ENCODE results near the gene ZBED4. TPM values are rescaled to one million over a fixed set of nuclear protein-coding genes. Genes with fewer than 3 reads are reported as not detected.

ZBED4 gene
- total and polyA plus RNA-seq, 2 experiments from 2014 or later: 8.5 to 31.9 TPM

DNA sequence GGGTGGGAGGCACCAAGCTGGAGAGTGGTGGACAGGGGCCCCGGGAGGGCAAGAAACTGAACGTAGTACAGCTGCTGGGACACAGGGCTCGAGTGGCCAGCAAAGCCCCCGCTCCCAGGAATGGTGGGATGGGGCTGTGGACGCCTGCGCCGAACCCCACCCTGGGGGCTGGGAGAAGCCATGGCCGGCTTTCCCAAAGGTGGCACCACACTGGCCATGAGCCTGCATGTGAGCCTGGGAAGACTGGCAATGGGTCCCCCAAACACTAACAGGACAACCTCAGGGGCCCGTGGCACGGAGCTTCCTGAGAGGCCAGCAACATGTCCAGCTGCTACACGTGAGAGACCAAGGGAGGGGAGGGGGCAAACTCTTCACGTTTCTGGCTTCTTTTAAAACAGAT is 60.6 kb downstream of the ZBED4 start (continued):
- TF ChIP-seq, protein P1, sequence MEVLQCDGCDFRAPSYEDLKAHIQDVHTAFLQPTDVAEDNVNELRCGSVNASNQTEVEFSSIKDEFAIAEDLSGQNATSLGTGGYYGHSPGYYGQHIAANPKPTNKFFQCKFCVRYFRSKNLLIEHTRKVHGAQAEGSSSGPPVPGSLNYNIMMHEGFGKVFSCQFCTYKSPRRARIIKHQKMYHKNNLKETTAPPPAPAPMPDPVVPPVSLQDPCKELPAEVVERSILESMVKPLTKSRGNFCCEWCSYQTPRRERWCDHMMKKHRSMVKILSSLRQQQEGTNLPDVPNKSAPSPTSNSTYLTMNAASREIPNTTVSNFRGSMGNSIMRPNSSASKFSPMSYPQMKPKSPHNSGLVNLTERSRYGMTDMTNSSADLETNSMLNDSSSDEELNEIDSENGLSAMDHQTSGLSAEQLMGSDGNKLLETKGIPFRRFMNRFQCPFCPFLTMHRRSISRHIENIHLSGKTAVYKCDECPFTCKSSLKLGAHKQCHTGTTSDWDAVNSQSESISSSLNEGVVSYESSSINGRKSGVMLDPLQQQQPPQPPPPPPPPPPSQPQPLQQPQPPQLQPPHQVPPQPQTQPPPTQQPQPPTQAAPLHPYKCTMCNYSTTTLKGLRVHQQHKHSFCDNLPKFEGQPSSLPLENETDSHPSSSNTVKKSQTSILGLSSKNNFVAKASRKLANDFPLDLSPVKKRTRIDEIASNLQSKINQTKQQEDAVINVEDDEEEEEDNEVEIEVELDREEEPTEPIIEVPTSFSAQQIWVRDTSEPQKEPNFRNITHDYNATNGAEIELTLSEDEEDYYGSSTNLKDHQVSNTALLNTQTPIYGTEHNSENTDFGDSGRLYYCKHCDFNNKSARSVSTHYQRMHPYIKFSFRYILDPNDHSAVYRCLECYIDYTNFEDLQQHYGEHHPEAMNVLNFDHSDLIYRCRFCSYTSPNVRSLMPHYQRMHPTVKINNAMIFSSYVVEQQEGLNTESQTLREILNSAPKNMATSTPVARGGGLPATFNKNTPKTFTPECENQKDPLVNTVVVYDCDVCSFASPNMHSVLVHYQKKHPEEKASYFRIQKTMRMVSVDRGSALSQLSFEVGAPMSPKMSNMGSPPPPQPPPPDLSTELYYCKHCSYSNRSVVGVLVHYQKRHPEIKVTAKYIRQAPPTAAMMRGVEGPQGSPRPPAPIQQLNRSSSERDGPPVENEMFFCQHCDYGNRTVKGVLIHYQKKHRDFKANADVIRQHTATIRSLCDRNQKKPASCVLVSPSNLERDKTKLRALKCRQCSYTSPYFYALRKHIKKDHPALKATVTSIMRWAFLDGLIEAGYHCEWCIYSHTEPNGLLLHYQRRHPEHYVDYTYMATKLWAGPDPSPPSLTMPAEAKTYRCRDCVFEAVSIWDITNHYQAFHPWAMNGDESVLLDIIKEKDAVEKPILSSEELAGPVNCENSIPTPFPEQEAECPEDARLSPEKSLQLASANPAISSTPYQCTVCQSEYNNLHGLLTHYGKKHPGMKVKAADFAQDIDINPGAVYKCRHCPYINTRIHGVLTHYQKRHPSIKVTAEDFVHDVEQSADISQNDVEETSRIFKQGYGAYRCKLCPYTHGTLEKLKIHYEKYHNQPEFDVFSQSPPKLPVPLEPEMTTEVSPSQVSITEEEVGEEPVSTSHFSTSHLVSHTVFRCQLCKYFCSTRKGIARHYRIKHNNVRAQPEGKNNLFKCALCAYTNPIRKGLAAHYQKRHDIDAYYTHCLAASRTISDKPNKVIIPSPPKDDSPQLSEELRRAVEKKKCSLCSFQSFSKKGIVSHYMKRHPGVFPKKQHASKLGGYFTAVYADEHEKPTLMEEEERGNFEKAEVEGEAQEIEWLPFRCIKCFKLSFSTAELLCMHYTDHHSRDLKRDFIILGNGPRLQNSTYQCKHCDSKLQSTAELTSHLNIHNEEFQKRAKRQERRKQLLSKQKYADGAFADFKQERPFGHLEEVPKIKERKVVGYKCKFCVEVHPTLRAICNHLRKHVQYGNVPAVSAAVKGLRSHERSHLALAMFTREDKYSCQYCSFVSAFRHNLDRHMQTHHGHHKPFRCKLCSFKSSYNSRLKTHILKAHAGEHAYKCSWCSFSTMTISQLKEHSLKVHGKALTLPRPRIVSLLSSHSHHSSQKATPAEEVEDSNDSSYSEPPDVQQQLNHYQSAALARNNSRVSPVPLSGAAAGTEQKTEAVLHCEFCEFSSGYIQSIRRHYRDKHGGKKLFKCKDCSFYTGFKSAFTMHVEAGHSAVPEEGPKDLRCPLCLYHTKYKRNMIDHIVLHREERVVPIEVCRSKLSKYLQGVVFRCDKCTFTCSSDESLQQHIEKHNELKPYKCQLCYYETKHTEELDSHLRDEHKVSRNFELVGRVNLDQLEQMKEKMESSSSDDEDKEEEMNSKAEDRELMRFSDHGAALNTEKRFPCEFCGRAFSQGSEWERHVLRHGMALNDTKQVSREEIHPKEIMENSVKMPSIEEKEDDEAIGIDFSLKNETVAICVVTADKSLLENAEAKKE (CRISPR knock-in tag; IDR thresholded peaks at IDR 0.05): no peak
- TF ChIP-seq STAT1 (IDR thresholded peaks at IDR 0.05; ENCODE audit: unreplicated experiment) (no peak), ZNF331 (CRISPR knock-in tag; IDR thresholded peaks at IDR 0.05; ENCODE audit: low read depth) (no peak)

- Histone ChIP-seq H3F3A (replicated peaks; ENCODE audit: low read depth) (peaks cover 6% of the 10 kb centered on the region; the same call in 1 of the 2 replicates), H3K36me3 (ENCODE audit: insufficient read depth) (no peaks in the 10 kb centered on the region), H3K9me2 (ENCODE audit: insufficient read depth) (no peaks in the 10 kb centered on the region), H3K4me1 (ENCODE audit: insufficient read depth) (no peaks in the 10 kb centered on the region; the same call in 1 of the 2 replicates), H3K27ac (ENCODE audit: low read depth) (no peak overlapping the region), H3K27me3 (ENCODE audit: insufficient read depth) (no peaks in the 10 kb centered on the region), H4K20me1 (replicated peaks; ENCODE audit: insufficient read depth) (no peaks in the 10 kb centered on the region; the same call in 1 of the 2 replicates), H2AFZ (no peak overlapping the region), H3K4me2 (no peak overlapping the region), H3K4me3 (no peak overlapping the region), H3K79me2 (replicated peaks; ENCODE audit: insufficient read depth) (peaks cover 17% of the 10 kb centered on the region)
- DNase-seq (ENCODE audit: low spot score) (peak; percentile 48), ATAC-seq (no peak)
- TF ChIP-seq CTCF (conservative IDR thresholded peaks at IDR 0.05; ENCODE audit: low read depth in 2 of 2) (no peak), ZNF331 (CRISPR knock-in tag; IDR thresholded peaks at IDR 0.05; ENCODE audit: low read depth) (no peak), REST (IDR thresholded peaks at IDR 0.05; ENCODE audit: unreplicated experiment) (peak; percentile 79)
- Mint-ChIP-seq H3K4me1 (no peaks in the 10 kb centered on the region; the same call in 2 of the 3 replicates), H3K9me3 (no peaks in the 10 kb centered on the region), H3K27me3 (ENCODE audit: insufficient read depth, low read depth, poor library complexity) (peaks cover 11% of the 10 kb centered on the region), H3K27ac (no peak overlapping the region), H3K4me3 (no peak overlapping the region), H3K36me3 (ENCODE audit: low read depth) (no peaks in the 10 kb centered on the region; the same call in 2 of the 3 replicates)
These were observed 62.0 kb downstream of the ZBED4 start for GRCh38 chr22:49915610-49916009.
